HG02938 (cell line): ENCODE data around the gene OTUB2.

Experiments
- ATAC-seq: cut with Tn5 transposase; IDR thresholded peaks from one replicate; pipeline ENCODE4 v1.9.1; 2021; ENCODE audit warnings: mild to moderate bottlenecking, moderate library complexity; ENCODE audit not compliant: unreplicated experiment

OTUB2 gene

DNA sequence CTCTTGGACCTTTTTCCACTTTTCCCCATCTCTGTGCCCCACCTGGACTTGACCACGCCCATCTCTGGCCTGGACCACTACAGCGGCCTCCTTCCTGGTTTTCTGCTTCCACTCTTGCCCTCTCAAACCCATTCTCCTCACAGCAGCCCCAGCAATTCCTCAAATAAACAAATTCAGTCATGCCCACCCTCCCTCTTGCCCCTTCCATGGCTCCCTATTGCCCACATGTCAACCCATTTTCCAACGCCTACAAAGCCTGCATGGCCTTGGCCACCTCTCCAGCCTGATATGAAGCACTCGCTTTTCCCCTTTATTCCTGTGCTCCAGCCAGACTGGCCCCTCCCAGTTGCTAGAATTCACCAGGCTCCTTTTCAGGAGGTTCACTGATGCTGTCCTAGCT lies 5.9 kb upstream of the OTUB2 start:
- ATAC-seq = no peak

DNA sequence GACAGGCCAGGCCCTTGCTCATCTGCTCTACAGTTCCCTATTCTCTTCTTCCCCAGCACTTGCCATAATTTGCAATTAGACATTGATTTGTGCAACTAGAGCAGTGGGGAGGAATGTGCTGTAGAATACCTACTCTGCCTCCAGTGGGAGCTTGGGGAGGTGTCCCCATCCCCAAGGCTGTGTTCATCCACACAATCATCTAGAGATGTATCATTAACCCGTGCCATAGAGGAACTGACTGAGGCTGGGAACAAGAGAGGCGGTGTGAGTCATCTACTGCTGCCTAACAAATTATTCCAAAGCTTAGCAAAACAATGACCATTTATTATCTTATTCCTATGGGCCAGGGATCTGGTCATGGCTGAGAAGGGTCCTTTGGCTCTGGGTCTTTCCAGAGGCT lies 5.1 kb upstream of the OTUB2 start:
- no peak for ATAC-seq

DNA sequence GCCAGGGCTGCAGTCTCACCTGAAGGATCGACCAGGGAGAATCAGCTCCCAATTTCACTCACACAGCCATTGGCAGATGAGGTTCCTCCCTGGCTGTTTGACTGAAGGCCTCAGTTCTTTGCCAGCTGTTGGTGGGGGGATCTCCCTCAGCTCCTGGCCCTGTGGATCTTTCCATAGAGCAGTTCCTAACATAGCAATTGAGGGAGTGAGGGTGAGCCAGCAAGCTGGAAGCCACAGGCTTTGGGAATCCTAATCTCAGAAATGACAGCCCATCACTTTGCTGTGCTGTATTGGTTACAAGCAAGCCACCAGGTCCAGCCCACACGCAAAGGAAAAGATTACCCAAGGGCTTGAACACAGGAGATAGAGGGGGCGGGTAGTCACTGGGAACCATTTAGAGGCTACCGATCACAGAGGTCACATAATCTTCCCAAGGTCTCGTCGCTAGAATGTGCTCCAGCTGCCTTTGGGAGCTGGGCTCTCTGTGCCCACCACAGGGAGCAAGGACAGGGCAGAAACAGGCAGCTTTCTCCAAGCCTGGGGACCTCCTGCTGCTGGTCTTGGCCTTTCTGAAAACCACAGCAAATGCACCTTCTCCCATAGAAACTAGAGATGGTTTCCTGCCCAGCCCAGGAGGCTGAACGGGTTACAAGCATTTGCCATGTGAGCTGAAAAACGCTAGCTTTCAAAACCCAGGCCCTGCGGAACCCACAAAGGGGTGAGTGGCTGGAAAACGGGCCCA lies 4.6 kb upstream of the OTUB2 start:
- no peak for ATAC-seq

DNA sequence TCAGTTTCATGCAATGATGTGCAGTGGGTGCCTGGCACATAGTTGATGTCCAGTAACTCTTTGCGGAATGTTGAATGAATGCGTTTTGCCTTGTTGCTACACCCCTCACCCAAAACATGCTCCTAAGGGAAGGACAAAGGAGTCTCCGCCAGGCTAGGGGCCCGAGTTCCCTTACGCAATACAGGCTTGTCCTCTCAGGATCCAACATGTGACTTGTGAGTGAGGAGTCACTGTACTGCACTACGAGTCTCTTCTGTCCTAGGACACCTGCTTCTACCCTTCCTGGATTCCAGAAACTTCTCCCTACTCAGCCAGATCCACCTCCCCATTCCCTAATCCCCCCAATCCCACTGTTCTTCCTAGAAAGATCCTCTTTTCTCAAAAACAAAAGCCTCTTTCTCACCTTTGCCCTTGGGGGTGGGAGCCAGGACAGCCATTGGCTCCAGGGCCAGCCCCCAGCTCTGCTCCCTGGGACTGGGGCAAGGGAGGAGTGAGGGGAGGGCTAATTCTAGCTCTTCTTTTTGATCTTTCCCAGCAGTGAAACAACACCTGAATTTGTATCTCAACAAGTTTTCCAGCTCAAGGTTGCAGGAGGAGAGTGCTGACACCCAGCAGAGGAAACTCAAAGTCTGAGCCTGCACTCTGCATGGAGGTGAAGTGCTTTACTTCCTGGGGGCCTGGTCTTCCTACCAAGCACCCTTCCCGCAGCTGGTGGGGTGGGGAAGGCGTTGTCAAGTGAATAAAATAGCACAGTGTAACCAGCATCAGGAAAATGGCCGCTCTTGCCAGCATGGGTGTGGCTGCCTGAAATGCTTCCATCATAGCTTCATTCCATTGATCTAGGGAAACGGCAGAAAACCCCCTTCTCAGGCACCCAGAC lies 3.4 kb upstream of the OTUB2 start:
- no peak for ATAC-seq

DNA sequence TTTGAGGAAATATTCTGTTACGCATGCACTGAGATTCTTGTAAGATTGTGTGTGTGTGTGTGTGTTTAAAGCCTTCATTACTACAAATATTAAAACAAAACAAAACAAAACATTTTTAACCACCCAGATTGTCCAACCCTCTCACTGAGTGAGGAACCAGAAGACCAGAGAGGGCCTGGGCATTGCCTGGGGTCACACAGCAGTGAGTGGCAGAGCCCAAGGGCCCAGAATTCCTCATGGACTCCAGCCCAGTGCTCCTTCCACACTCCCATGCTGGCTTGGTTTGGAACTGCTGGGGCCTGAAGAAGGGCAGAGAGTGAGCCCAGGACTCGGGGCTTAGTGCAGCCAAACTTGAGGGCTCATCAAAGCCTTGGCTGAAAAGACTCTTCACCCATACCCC lies 1.6 kb upstream of the OTUB2 start:
- no peak for ATAC-seq

DNA sequence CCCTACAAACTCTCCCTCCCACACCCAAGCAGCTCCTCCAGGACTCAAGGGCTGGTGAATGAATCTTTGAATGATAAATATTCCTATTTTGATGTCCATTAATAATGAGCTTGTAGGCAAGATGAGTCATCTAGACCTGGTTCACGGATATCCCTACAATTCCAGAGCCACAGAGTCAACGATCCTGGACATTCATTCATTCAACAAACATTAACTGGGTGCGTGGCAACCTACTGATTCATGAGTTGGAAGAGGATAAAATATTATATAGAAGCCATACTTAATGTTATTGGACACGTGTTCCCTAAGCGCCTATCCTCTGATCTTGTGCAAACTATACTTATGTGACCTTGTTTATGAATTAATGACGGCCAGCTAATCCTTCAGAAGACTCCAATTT lies 420 bp upstream of the OTUB2 start:
- ATAC-seq = no peak

DNA sequence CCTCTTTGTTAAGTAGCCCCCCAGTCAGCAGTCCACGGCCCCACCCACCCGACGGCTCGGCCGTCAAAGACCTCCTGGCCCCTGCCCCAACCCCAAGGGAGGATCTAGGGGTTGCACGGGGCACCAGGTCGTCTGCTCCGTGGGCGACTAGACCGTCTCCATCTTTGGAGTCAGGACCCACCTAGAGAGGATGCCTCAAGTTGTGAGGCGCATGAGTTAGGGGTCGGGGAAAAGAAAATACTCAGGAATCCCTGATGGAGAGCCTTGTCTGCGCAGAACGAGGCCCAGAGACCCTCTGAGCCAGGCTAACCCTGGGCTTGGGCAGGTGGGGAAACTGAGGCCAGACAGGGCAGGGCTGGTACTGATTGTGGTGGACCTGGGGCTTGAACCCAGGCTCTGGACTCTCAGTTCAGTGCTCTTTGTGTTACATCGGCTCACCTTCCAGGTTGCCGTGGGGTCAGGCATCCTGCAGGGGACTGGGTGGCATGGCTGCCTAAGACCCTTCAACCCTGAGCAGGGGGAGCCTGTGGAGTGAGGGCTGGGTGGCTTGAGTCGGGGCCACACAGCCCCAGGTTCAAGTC lies 839 bp downstream of the OTUB2 start:
- no peak for ATAC-seq

DNA sequence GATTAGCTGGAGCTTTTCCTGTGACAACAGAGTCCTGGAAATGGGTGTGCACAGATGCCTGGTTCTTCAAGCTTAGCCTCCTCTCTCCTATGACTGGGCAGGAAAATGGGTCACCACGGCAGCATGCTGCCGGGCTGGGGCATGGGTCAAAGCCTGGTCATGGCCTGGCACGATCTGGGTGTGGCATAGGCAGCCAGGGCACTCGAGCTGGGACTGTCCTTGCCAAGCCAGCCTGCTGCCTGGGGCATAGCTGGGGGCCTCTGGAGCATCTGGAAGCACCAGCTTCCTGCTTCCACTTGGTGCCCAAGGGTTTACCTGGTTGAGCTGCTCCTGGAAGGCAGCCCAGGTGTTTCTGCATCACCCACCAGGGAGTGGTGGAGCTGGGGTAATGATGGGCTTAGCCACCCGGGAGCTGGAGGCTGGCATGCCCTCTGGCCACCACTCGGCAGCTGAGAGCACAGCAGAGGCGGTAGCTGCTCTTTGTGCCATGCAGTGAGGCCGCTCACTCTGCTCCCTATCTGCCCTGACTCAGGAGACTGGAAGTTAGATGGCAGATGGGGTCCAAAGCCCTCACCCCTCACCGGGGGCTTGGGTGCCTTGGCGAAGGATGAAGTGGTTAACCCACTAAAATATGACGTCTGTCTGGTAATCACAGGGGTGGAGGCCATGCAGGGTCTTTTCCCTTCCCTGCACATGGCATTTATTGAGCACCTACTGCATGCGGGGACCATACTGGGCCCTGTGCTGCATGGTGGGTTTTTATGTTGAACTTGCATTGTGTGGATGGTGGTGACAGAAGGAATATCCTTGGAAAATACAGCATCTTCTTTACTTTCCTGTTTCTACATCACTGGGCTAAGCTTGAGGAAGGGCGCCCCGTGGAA lies 1.7 kb downstream of the OTUB2 start:
- no peak for ATAC-seq

DNA sequence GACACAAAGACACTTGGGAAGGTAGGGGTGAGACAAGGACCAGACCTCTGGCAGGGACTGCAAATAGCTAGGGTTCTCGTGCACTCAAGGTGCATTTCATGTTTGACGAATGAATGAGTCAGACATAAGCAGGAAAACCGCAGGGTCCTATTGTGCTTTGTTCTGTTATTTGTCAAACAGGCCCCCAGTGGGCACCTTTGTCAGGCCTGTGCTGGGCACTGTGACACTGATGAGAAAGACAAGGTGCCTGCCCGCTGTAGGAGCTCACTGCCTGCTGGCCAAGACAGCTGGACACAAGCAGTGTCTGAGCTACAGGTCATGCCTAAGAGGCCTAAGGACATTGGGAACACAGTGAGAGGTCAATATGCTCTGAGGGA lies 2.3 kb downstream of the OTUB2 start:
- ATAC-seq = no peak

DNA sequence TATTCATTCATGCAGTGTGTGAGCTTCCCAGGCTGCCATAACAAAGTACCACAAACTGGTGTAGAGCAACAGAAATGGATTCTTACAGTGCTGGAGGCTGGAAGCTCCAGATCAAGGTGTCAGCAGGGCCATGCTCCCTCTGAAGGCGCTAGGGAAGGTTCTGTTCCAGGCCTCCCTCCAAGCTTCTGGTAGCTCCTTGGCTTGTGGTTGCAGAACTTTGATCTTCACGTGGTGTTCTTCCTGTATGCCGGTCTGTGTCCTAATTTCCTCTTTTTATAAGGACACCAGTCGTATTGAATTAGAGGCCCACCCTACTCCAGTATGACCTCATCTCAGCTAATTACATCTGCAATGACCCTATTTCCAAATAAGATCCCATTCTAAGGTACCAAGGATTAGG lies 3.1 kb downstream of the OTUB2 start:
- no peak for ATAC-seq

DNA sequence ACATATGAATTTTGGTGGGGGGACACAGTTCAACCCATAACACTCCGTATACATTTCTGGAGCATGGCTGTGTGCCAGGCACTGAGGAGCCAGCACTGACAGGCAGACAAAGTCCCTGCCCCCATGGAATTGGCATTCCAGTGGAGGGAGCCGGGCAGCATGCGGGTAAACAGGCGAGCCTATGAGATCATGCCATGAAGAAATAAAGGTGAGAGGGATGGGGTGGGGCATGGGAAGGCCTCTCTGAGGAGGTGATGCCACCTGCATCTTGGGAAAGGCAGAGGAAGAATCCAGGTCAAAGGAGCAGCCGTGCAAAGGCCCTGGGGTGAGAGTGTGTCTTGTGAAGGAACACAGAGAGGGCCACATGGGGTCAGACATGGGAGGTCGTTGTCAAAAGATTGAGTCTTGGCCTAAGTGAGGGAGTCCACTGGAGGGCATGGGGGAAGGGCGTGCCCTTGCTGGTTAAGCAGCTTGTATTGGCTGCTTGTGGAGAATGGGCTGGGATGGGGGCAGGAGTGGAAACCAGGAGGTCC lies 3.6 kb downstream of the OTUB2 start:
- ATAC-seq = no peak

DNA sequence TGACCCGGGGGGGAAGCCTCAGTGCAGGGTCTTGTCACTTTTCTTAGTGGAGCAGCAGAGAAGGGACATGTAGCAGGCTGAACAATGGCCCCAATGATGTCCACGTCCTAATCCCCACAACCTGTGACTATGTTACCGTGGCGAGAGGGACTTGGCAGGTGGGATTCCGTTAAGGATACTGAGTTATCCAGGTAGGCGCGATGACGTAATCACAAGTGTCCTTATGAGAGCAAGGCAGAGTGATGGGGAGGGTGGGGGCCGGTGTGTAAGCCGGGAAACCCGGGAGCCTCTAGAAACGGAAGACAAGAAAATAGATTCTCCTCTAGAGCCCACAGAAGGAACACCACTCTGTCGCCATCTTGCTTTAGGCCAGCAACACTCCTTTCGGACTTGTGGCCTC lies 4.4 kb downstream of the OTUB2 start:
- ATAC-seq = no peak

DNA sequence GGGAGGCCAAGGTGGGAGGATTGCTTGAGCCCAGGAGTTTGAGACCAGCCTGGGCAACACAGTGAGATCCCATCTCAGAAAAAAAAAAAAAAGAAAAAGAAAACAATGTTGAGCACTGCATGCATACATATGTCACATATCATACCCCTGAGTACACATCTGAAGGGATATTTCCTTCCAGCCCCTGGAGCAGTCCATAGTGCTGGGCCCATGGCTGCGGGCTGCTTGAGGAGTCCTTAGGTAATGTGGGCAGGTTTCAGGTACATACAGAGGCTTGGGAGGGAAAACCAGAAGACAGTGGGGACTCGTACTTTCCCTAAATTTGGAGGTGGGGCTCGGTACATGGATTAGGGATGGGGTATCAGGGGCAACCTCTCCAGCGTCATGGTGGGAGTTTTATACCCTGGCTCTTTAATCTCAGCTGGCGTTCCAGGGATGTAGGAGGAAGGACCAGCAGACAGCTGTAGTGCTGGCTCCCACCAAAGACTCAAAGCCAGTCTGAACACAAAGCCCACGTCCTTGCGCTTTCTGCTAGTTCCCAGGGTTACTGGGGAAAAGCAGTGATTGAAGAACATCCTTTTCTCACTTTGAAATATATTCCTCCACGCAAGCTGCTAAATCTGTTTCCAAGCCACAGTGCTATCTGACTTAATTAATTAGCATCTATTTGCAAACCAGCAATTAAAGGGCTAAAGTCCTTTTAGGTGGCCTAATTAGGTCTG lies 5.2 kb downstream of the OTUB2 start:
- ATAC-seq = no peak

DNA sequence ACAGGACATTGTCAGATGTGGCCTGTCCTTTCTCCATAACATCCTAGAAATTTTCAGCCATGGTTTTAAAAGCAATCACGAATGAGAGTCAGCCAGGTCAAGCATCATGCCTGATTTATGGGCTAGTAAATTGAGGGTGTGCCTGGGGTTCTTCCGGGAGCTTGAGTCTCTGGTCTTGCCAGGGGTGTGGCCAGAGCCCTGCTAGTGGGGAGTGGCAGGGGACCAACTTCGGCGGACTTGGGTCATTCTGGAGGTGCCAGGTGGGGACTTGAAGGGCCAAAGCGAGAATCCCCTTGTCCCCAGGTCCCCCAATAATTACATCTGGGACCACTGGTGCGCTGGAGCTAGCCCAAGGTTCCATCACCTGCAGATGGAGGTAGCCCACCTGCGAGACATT lies 5.7 kb downstream of the OTUB2 start:
- ATAC-seq = no peak

DNA sequence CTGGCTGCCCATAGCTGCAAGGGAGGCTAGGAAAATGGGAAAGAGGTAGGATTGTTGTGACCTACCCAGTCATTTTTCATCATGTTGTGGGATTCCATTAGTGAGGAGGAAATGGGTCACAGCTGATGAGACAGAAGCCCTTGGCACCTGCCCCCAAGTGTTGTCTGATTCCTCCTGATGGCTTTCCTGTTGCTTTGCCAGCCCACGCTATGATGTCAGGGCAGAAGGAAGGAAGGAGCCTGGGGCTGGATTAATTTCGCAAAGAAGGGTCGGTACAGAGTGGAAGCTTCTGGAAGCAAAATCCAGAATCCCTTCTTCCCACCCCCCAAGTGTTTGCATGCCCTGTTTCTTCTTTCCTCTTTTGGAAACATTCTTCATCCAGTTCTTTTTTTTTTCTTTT lies 8.7 kb downstream of the OTUB2 start:
- ATAC-seq = no peak

DNA sequence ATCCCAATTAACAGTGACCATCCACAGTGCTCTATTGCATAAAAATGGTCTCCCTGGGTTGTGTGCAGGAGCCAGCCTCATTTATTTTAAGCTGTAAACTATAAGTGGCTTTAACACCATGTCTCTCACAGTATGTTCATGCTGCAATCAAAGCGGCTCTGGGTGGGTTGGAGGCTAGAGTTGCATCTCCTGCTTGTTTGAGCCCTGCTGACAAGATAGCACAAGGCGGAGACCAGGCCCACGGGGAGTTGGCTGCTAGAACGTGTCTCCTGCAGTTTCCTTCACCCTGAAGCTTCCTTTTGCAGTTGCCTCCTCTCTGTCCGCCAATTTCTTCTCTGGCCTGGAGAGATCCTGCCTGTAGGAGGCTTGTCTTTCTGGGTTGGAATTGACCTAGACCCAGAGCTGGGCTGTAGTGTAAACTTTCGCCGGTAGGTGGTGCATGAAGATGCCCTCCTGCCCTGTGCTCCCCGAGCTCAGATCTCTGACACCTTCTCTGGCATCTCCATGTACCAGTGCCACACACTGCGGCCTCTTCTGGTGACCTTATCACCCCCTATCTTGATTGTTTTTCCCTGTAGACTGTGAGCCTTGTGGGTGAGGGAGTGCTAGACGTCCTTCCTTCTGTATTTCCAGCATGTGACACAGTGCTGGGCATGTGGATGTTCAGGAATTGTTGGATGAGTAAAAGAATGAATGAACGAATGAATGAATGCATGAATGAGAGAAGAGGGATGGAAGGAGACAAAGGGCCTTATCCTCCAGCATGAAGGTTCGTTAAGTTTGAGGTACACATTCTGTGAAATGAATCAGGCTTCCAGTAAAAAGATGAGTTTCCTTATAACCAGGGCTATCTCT lies 10.4 kb downstream of the OTUB2 start:
- ATAC-seq = peak; percentile 94

DNA sequence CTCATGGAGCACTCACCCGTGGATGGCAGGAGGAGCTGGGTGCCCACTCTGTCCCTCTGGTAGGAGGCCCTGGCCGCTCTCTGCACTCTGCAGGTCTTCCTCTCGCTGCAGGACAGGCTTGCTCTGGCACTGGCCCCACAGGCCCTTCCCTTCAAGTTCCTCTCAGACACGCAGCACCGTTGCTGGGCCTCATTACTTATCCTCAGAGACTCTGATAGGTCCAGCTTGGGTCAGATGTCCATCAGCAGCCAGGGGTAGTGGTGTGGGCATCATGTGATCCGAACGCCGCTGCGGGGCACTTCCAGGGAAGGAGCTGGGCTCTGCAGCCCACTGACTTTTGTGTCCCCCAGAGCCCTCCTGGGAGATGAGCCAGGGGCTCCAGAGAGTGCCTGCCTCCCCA lies 11.8 kb downstream of the OTUB2 start:
- no peak for ATAC-seq

DNA sequence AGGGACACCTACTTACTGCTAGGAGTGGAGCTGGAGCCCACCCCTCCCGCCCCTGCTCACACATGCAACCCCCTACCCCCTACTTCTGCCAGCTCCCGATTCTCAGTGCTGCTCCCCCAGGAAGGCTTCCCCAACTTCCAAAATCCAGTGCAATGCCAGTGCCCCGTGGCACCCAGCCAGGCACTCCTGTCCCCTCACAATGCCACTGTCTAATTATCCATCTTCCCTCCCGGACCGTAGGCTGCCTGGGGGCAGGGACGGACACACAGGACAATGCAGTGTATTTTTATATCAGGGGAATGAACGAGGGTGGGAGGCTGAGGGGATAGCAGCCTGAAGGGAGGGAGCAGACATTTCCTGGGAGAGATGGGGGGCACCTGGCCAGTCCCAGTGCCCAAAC lies 12.4 kb downstream of the OTUB2 start:
- no peak for ATAC-seq

DNA sequence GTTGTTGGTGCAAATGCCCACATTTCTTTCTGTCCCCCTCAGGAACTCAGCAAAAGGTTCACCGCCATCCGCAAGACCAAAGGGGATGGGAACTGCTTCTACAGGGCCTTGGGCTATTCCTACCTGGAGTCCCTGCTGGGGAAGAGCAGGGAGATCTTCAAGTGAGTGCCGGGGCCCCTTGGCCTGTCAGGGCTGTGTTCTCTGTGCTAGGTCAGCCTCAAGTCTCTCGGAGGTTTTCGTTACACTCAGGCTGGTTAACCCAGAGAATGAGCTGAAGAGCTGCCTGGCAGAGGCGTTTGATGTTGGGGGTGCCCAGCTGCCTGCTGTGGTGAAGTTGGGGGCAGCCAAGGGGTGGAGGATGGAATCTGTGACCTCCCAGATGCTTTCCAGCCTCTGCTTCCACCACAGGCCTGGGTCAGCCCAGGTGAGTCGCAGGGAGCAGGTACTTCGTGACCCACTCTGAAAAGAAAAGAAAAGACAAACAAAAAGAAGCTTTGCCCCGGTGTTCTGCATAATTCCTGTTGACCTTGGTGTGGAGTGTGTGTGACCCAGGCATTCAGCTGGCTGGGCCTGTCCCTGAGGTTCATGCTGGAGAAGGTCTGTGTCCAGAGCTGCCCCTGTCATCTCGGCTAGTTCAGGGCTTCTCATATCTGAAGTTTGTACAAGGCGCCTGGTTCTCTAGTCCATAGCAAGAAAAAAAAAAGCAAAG lies 12.9 kb downstream of the OTUB2 start:
- no peak for ATAC-seq
